ENCODE data around the gene PKLR.
A peak's percentile ranks its signal among the peaks of the same experiment; 100 is the strongest.

The PKLR gene

GRCh38 chr1:155241841-155242264 lies 59.4 kb downstream of the PKLR start:
- H3K4me3 ChIP-seq (ENCODE audit: low read depth, low read length), result no peak overlapping the region
- no peak for TF ChIP-seq CTCF (IDR thresholded peaks at IDR 0.05; ENCODE audit: low read depth, low read length)

GRCh38 chr1:155241069-155241679 lies 60.1 kb downstream of the PKLR start:
- TF ChIP-seq CTCF (IDR thresholded peaks at IDR 0.05; ENCODE audit: low read depth, low read length), result no peak

More at GRCh38 chr1:155241069-155241679, 60.1 kb downstream of the PKLR start:
- peak overlapping the region; percentile 59 for H3K4me3 ChIP-seq (ENCODE audit: low read depth, low read length)

Measured in WI38 (cell line).